RCC 7860 (cell line): ENCODE measurements around the gene JPT2.

Experiments used
- DNase-seq: peaks from one replicate; pipeline ENCODE4 v3.0.0-alpha.2; 2015; ENCODE audit warnings: low spot score
- FAIRE-seq: peaks from 2 replicates; lab custom pipeline; 2012; peaks lifted over from hg19 to GRCh38; lab: Jason Lieb, UNC

The JPT2 gene

DNA sequence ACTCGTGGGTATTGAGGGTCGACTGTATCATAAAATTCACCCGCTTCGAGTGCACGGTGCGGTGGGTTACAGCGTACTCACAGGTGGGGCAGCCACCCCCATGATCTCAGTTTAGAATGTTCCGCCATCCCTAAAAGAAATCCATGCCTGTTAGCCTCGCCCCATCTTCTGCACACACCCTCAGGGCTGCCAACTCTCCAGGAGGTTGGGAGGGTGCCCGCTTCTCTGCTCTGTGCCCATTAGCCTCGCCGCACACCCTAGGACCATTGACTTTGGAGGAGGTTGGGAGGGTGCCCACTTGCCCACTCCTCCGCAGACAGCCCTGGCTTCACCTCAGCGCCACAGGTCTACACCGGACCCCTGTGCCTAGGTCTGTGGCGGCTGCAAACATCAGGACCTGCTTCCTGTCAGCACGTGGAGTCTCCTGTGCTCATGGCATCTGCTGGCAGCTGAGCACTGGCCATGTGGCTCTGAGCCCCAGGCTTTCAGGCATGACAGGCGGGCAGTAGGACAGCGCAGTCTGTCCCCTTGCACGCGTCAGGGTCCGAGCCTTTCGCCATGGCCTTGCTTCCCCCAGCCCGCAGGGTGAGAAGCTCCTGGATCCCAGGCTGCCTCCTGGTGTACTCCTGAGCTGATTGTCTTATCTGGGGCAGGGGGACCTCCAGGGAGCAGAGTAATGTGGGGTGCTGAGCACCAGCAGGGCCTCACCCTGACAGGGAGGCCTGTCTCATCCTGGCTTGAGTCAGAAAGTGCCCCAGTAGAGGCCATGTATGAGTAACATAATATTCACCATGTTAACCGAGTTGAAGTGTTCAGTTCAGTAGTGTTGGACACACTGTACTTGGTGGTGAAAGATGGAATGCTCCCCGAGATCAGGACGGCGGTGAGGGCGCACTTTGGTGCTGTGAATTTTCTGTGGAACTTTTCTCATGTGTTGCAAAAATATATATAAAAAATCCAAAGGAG is 71.4 kb downstream of the JPT2 start:
- DNase-seq (no peak), FAIRE-seq (no peak)
